IMR-90 (cell line): ENCODE measurements around the gene CDR2.

Source experiments
- MAFK ChIP-seq: IDR thresholded peaks from 2 replicates; pipeline ENCODE4 v1.6.1; 2012; ENCODE audit warnings: low read depth, low read length, improper control_type of control experiment
- MXI1 ChIP-seq: IDR thresholded peaks from 2 replicates; pipeline ENCODE4 v1.6.1; 2012; ENCODE audit warnings: low read depth, mild to moderate bottlenecking, low read length, moderate library complexity, borderline replicate concordance
- POLR2A ChIP-seq: IDR thresholded peaks from 2 replicates; pipeline ENCODE4 v1.6.1; 2012; ENCODE audit warnings: mild to moderate bottlenecking, low read depth, low read length
- RAD21 ChIP-seq: IDR thresholded peaks from 2 replicates; pipeline ENCODE4 v1.6.1; 2012; ENCODE audit warnings: low read length, improper control_type of control experiment
- RFX5 ChIP-seq: IDR thresholded peaks from 2 replicates; pipeline ENCODE4 v1.8.0; 2012; ENCODE audit warnings: low read depth, mild to moderate bottlenecking, low read length, moderate library complexity
- SMC3 ChIP-seq: fragments of 150-350 bp; IDR thresholded peaks from 2 replicates; pipeline ENCODE4 v1.6.1; 2016; ENCODE audit warnings: low read depth, mild to moderate bottlenecking, antibody characterized with exemption, low read length, moderate library complexity
- TF ChIP-seq, protein P1 (sequence below): conservative IDR thresholded peaks from 2 replicates; pipeline ENCODE4 v1.5.1; 2012; ENCODE audit warnings: mild to moderate bottlenecking, low read depth, low read length, improper control_type of control experiment
- TF ChIP-seq, protein P2 (sequence below): fragments of 150-350 bp; IDR thresholded peaks from 2 replicates; pipeline ENCODE4 v1.6.1; 2017; ENCODE audit warnings: mild to moderate bottlenecking, antibody characterized with exemption, low read length, low read depth

DNA sequence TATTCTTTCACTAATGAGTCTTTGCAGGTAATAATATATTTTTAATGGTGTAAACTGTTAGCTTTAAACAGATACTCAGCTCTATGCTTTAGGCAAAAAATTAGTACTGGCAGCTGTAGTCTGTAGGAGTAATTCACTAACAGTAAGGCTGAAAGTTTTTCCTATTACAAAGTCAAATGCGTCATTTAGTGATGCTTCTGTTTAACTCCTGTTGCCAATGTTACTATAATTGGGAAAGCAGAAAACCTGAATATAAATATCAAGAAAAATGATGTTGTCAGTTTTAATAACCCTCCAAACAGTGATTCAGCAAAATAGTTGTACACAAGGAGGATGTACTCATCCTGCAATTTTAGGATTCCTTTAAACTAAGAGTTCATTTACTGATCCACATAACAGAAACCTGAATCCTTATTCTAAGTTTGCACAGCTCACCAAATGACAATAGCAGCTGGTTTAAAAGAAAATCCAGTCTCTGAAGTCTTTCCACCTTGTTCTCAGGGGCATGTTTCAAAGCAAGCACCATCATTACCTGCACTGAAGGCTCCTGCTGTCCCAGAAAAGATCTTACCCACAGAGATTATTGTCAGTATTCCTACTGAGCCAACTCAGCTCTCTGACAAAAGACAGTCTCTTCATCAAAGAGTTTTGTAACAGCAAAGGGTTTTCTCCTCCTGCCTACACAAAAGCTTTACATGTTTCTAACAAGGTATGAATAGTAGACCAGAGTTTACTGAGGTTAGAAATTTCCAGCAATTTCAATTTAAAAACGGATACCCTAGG lies 4.2 kb downstream of the CDR2 start:
- no peak for TF ChIP-seq MXI1
- TF ChIP-seq, protein P1, sequence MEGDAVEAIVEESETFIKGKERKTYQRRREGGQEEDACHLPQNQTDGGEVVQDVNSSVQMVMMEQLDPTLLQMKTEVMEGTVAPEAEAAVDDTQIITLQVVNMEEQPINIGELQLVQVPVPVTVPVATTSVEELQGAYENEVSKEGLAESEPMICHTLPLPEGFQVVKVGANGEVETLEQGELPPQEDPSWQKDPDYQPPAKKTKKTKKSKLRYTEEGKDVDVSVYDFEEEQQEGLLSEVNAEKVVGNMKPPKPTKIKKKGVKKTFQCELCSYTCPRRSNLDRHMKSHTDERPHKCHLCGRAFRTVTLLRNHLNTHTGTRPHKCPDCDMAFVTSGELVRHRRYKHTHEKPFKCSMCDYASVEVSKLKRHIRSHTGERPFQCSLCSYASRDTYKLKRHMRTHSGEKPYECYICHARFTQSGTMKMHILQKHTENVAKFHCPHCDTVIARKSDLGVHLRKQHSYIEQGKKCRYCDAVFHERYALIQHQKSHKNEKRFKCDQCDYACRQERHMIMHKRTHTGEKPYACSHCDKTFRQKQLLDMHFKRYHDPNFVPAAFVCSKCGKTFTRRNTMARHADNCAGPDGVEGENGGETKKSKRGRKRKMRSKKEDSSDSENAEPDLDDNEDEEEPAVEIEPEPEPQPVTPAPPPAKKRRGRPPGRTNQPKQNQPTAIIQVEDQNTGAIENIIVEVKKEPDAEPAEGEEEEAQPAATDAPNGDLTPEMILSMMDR: no peak
- TF ChIP-seq RFX5: no peak
- TF ChIP-seq, protein P2, sequence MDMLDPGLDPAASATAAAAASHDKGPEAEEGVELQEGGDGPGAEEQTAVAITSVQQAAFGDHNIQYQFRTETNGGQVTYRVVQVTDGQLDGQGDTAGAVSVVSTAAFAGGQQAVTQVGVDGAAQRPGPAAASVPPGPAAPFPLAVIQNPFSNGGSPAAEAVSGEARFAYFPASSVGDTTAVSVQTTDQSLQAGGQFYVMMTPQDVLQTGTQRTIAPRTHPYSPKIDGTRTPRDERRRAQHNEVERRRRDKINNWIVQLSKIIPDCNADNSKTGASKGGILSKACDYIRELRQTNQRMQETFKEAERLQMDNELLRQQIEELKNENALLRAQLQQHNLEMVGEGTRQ: no peak
- no peak for TF ChIP-seq RAD21
- TF ChIP-seq MAFK: peak; percentile 88
- no peak for TF ChIP-seq SMC3
- TF ChIP-seq POLR2A: no peak; the same call in 1 of the 2 replicates
